ENCODE results near the gene ASB4. TPM values are rescaled to one million over a fixed set of nuclear protein-coding genes. Genes with fewer than 3 reads are reported as not detected.

Gene ASB4
- total and polyA plus RNA-seq, 9 donors: 18.6 to 50.5 (median 30.0) TPM

GRCh38 chr7:95536656-95537311 is 51.0 kb downstream of the ASB4 start:
- Histone ChIP-seq H3K4me3 (ENCODE audit: low read length) (no peak overlapping the region), H3K9me3 (replicated peaks; ENCODE audit: control insufficient read depth, low read depth, low read length) (no peaks in the 10 kb centered on the region), H3K4me1 (ENCODE audit: control insufficient read depth, insufficient read depth, low read length) (no peaks in the 10 kb centered on the region), H3K27me3 (ENCODE audit: control insufficient read depth, insufficient read depth, low read length) (no peaks in the 10 kb centered on the region), H3K27ac (ENCODE audit: low read length) (no peak overlapping the region), H3K36me3 (ENCODE audit: control insufficient read depth, insufficient read depth, low read length) (no peaks in the 10 kb centered on the region)
- no CpG with 5 or more reads among the region's 2 CpGs for WGBS (ENCODE audit: insufficient coverage)
- DNase-seq: no peak

- no peaks in the 10 kb centered on the region for H3K4me1 ChIP-seq (ENCODE audit: control insufficient read depth, insufficient read depth, low read length)
- H3K36me3 ChIP-seq (ENCODE audit: control insufficient read depth, insufficient read depth, low read length): no peaks in the 10 kb centered on the region
- no peaks in the 10 kb centered on the region for H3K27me3 ChIP-seq (ENCODE audit: control insufficient read depth, insufficient read depth, low read length)
- DNase-seq: no peak
- no peak overlapping the region for H3K4me3 ChIP-seq (ENCODE audit: low read length)
- no peak overlapping the region for H3K27ac ChIP-seq (ENCODE audit: low read length)
- WGBS (ENCODE audit: insufficient coverage): no CpG with 5 or more reads among the region's 2 CpGs
- no peaks in the 10 kb centered on the region for H3K9me3 ChIP-seq (replicated peaks; ENCODE audit: control insufficient read depth, low read depth, low read length)
Measured at GRCh38 chr7:95537468-95537867, 51.7 kb downstream of the ASB4 start.

GRCh38 chr7:95539426-95539825 is 53.7 kb downstream of the ASB4 start:
- H3K4me3 ChIP-seq (ENCODE audit: low read length): no peak overlapping the region
- H3K9me3 ChIP-seq (replicated peaks; ENCODE audit: control insufficient read depth, low read depth, low read length): no peaks in the 10 kb centered on the region
- H3K27me3 ChIP-seq (ENCODE audit: control insufficient read depth, insufficient read depth, low read length): no peaks in the 10 kb centered on the region
- no peaks in the 10 kb centered on the region for H3K36me3 ChIP-seq (ENCODE audit: control insufficient read depth, insufficient read depth, low read length)
- no peak overlapping the region for H3K27ac ChIP-seq (ENCODE audit: low read length)
- DNase-seq: peak; percentile 82
- no peaks in the 10 kb centered on the region for H3K4me1 ChIP-seq (ENCODE audit: control insufficient read depth, insufficient read depth, low read length)

GRCh38 chr7:95540366-95540765 is 54.6 kb downstream of the ASB4 start:
- Histone ChIP-seq H3K9me3 (replicated peaks; ENCODE audit: control insufficient read depth, low read depth, low read length) (no peaks in the 10 kb centered on the region), H3K36me3 (ENCODE audit: control insufficient read depth, insufficient read depth, low read length) (no peaks in the 10 kb centered on the region), H3K27ac (ENCODE audit: low read length) (no peak overlapping the region), H3K4me3 (ENCODE audit: low read length) (no peak overlapping the region), H3K4me1 (ENCODE audit: control insufficient read depth, insufficient read depth, low read length) (no peaks in the 10 kb centered on the region), H3K27me3 (ENCODE audit: control insufficient read depth, insufficient read depth, low read length) (no peaks in the 10 kb centered on the region)
- no CpG with 5 or more reads among the region's 1 CpG for WGBS (ENCODE audit: insufficient coverage)
- peak; percentile 80 for DNase-seq

- no peaks in the 10 kb centered on the region for H3K9me3 ChIP-seq (replicated peaks; ENCODE audit: control insufficient read depth, low read depth, low read length)
- DNase-seq: no peak
- no peak overlapping the region for H3K4me3 ChIP-seq (ENCODE audit: low read length)
- no peaks in the 10 kb centered on the region for H3K36me3 ChIP-seq (ENCODE audit: control insufficient read depth, insufficient read depth, low read length)
- WGBS (ENCODE audit: insufficient coverage): 94% methylated on average over 6 of the region's 6 CpGs
- no peaks in the 10 kb centered on the region for H3K27me3 ChIP-seq (ENCODE audit: control insufficient read depth, insufficient read depth, low read length)
- H3K27ac ChIP-seq (ENCODE audit: low read length): no peak overlapping the region
- H3K4me1 ChIP-seq (ENCODE audit: control insufficient read depth, insufficient read depth, low read length): peaks cover 2% of the 10 kb centered on the region
Measured at GRCh38 chr7:95543312-95543711, 57.6 kb downstream of the ASB4 start.

GRCh38 chr7:95544171-95544570 is 58.4 kb downstream of the ASB4 start:
- DNase-seq: peak; percentile 48
- H3K27ac ChIP-seq (ENCODE audit: low read length): no peak overlapping the region
- H3K27me3 ChIP-seq (ENCODE audit: control insufficient read depth, insufficient read depth, low read length): no peaks in the 10 kb centered on the region
- no peaks in the 10 kb centered on the region for H3K9me3 ChIP-seq (replicated peaks; ENCODE audit: control insufficient read depth, low read depth, low read length)
- H3K4me1 ChIP-seq (ENCODE audit: control insufficient read depth, insufficient read depth, low read length): peaks cover 2% of the 10 kb centered on the region
- no peak overlapping the region for H3K4me3 ChIP-seq (ENCODE audit: low read length)
- H3K36me3 ChIP-seq (ENCODE audit: control insufficient read depth, insufficient read depth, low read length): no peaks in the 10 kb centered on the region
- no CpG with 5 or more reads among the region's 1 CpG for WGBS (ENCODE audit: insufficient coverage)

- Histone ChIP-seq H3K4me1 (ENCODE audit: control insufficient read depth, insufficient read depth, low read length) (peaks cover 10% of the 10 kb centered on the region), H3K27ac (ENCODE audit: low read length) (peak overlapping the region; percentile 2)
- no CpG with 5 or more reads among the region's 3 CpGs for WGBS (ENCODE audit: insufficient coverage)
Measured at GRCh38 chr7:95545007-95545615, 59.4 kb downstream of the ASB4 start.

GRCh38 chr7:95545673-95546072 is 59.9 kb downstream of the ASB4 start:
- no peak overlapping the region for H3K4me3 ChIP-seq (ENCODE audit: low read length)
- H3K27me3 ChIP-seq (ENCODE audit: control insufficient read depth, insufficient read depth, low read length): no peaks in the 10 kb centered on the region
- DNase-seq: no peak
- H3K9me3 ChIP-seq (replicated peaks; ENCODE audit: control insufficient read depth, low read depth, low read length): no peaks in the 10 kb centered on the region
- no peak overlapping the region for H3K27ac ChIP-seq (ENCODE audit: low read length)
- peaks cover 16% of the 10 kb centered on the region for H3K4me1 ChIP-seq (ENCODE audit: control insufficient read depth, insufficient read depth, low read length)
- no CpG with 5 or more reads among the region's 1 CpG for WGBS (ENCODE audit: insufficient coverage)
- H3K36me3 ChIP-seq (ENCODE audit: control insufficient read depth, insufficient read depth, low read length): no peaks in the 10 kb centered on the region

More at GRCh38 chr7:95545007-95545615, 59.4 kb downstream of the ASB4 start:
- Histone ChIP-seq H3K4me3 (ENCODE audit: low read length) (no peak overlapping the region), H3K36me3 (ENCODE audit: control insufficient read depth, insufficient read depth, low read length) (no peaks in the 10 kb centered on the region), H3K27me3 (ENCODE audit: control insufficient read depth, insufficient read depth, low read length) (no peaks in the 10 kb centered on the region), H3K9me3 (replicated peaks; ENCODE audit: control insufficient read depth, low read depth, low read length) (no peaks in the 10 kb centered on the region)
- peak; percentile 84 for DNase-seq

GRCh38 chr7:95546647-95547046 is 60.9 kb downstream of the ASB4 start:
- peaks cover 19% of the 10 kb centered on the region for H3K4me1 ChIP-seq (ENCODE audit: control insufficient read depth, insufficient read depth, low read length)
- H3K4me3 ChIP-seq (ENCODE audit: low read length): no peak overlapping the region
- no CpG with 5 or more reads among the region's 4 CpGs for WGBS (ENCODE audit: insufficient coverage)

GRCh38 chr7:95547361-95548348 is 61.9 kb downstream of the ASB4 start:
- no peaks in the 10 kb centered on the region for H3K27me3 ChIP-seq (ENCODE audit: control insufficient read depth, insufficient read depth, low read length)
- peak overlapping the region; percentile 43 for H3K27ac ChIP-seq (ENCODE audit: low read length)
- H3K4me1 ChIP-seq (ENCODE audit: control insufficient read depth, insufficient read depth, low read length): peaks cover 19% of the 10 kb centered on the region
- peak; percentile 89 for DNase-seq
- no peaks in the 10 kb centered on the region for H3K36me3 ChIP-seq (ENCODE audit: control insufficient read depth, insufficient read depth, low read length)
- WGBS (ENCODE audit: insufficient coverage): 67% methylated on average over 1 of the region's 6 CpGs
- no peaks in the 10 kb centered on the region for H3K9me3 ChIP-seq (replicated peaks; ENCODE audit: control insufficient read depth, low read depth, low read length)
- H3K4me3 ChIP-seq (ENCODE audit: low read length): no peak overlapping the region

More at GRCh38 chr7:95546647-95547046, 60.9 kb downstream of the ASB4 start:
- peak overlapping the region; percentile 43 for H3K27ac ChIP-seq (ENCODE audit: low read length)
- no peaks in the 10 kb centered on the region for H3K27me3 ChIP-seq (ENCODE audit: control insufficient read depth, insufficient read depth, low read length)
- no peaks in the 10 kb centered on the region for H3K36me3 ChIP-seq (ENCODE audit: control insufficient read depth, insufficient read depth, low read length)
- no peak for DNase-seq
- no peaks in the 10 kb centered on the region for H3K9me3 ChIP-seq (replicated peaks; ENCODE audit: control insufficient read depth, low read depth, low read length)

Data from muscle of leg (tissue), 11 donors.